Activated CD4-positive, alpha-beta T cell treated with anti-CD3 and anti-CD28 coated beads for 1 hour (primary cell): ENCODE measurements around the gene HCFC1R1.

Source experiments
- DNase-seq: peaks from one replicate; pipeline ENCODE4 v3.0.0-alpha.2; 2020

HCFC1R1 gene

GRCh38 chr16:2991566-2992261, 32.0 kb downstream of the HCFC1R1 start:
- DNase-seq, result no peak

GRCh38 chr16:2990891-2991290, 32.9 kb downstream of the HCFC1R1 start:
- no peak for DNase-seq

- DNase-seq, result no peak
These were observed 35.1 kb downstream of the HCFC1R1 start for GRCh38 chr16:2988590-2989099.

GRCh38 chr16:2987833-2988232, 35.9 kb downstream of the HCFC1R1 start:
- no peak for DNase-seq

GRCh38 chr16:2987286-2987685, 36.5 kb downstream of the HCFC1R1 start:
- DNase-seq, result no peak

GRCh38 chr16:2986623-2987188, 37.0 kb downstream of the HCFC1R1 start:
- no peak for DNase-seq

GRCh38 chr16:2985893-2986355, 37.8 kb downstream of the HCFC1R1 start:
- DNase-seq, result no peak

GRCh38 chr16:2985462-2985861, 38.3 kb downstream of the HCFC1R1 start:
- DNase-seq, result no peak

GRCh38 chr16:2983706-2984136, 40.0 kb downstream of the HCFC1R1 start:
- peak; percentile 48 for DNase-seq

GRCh38 chr16:2982402-2982801, 41.3 kb downstream of the HCFC1R1 start:
- DNase-seq, result no peak

- DNase-seq, result no peak
These were observed 41.9 kb downstream of the HCFC1R1 start for GRCh38 chr16:2981899-2982250.

GRCh38 chr16:2981177-2981898, 42.4 kb downstream of the HCFC1R1 start:
- no peak for DNase-seq

- peak; percentile 92 for DNase-seq
These were observed 43.2 kb downstream of the HCFC1R1 start, which contains the start of gene PKMYT1 for GRCh38 chr16:2980227-2981176. Gene PKMYT1, minus strand, starts transcription at chr16:2980446. Its CDS starts 789 bp downstream, at chr16:2979657.

GRCh38 chr16:2979669-2980226, 44.0 kb downstream of the HCFC1R1 start:
- no peak for DNase-seq

- DNase-seq, result no peak
These were observed 46.3 kb downstream of the HCFC1R1 start for GRCh38 chr16:2977440-2977839.

- no peak for DNase-seq
These were observed 47.1 kb downstream of the HCFC1R1 start for GRCh38 chr16:2976673-2977072.

- DNase-seq, result no peak
These were observed 47.5 kb downstream of the HCFC1R1 start for GRCh38 chr16:2976201-2976600.

- no peak for DNase-seq
These were observed 48.5 kb downstream of the HCFC1R1 start for GRCh38 chr16:2975161-2975795.

GRCh38 chr16:2974319-2975056, 49.3 kb downstream of the HCFC1R1 start:
- DNase-seq, result no peak

GRCh38 chr16:2973605-2974318, 50.0 kb downstream of the HCFC1R1 start:
- no peak for DNase-seq
